GM23338 (cell line): ENCODE data around the gene CBFA2T2. TPM values are rescaled to one million over a fixed set of nuclear protein-coding genes. Genes with fewer than 3 reads are reported as not detected.

Experiments
- ATAC-seq: fragments of 200-7000 bp; cut with Tn5 transposase; 3 replicates; pipeline ENCODE4 v1.9.1; 2020
- DNase-seq: peaks from one replicate; pipeline ENCODE4 v3.0.0-alpha.2; 2015; ENCODE audit warnings: low spot score
- H2AFZ ChIP-seq: fragments of 200-600 bp; sonication (generic); 2 replicates; pipeline ENCODE4 v1.8.0; 2016; ENCODE audit warnings: antibody characterized with exemption, mild to moderate bottlenecking, moderate library complexity
- H3F3A ChIP-seq: fragments of 200-600 bp; sonication (generic); replicated peaks from 2 replicates; pipeline ENCODE4 v1.8.0; 2017; ENCODE audit warnings: antibody characterized with exemption, mixed run types, low read depth
- H3K27ac ChIP-seq: fragments of 200-600 bp; sonication (generic); 2 replicates; pipeline ENCODE4 v1.6.1; 2016; ENCODE audit warnings: low read depth
- H3K27me3 ChIP-seq: fragments of 200-600 bp; sonication (generic); 2 replicates; pipeline ENCODE4 v1.8.0; 2016; ENCODE audit warnings: mild to moderate bottlenecking, mixed run types, moderate library complexity; ENCODE audit not compliant: insufficient read depth
- H3K36me3 ChIP-seq: fragments of 200-600 bp; sonication (generic); 2 replicates; pipeline ENCODE4 v1.8.0; 2016; ENCODE audit warnings: mild to moderate bottlenecking; ENCODE audit not compliant: insufficient read depth
- H3K4me1 ChIP-seq: fragments of 200-600 bp; sonication (generic); 2 replicates; pipeline ENCODE4 v1.8.0; 2016; ENCODE audit warnings: mild to moderate bottlenecking, moderate library complexity; ENCODE audit not compliant: insufficient read depth
- H3K4me2 ChIP-seq: fragments of 200-600 bp; sonication (generic); 2 replicates; pipeline ENCODE4 v1.7.1; 2017; ENCODE audit warnings: mixed run types
- H3K4me3 ChIP-seq: fragments of 200-600 bp; sonication (generic); 2 replicates; pipeline ENCODE4 v1.6.1; 2016; ENCODE audit warnings: mixed run types
- H3K79me2 ChIP-seq: fragments of 200-600 bp; sonication (generic); replicated peaks from 2 replicates; pipeline ENCODE4 v1.8.0; 2017; ENCODE audit warnings: mild to moderate bottlenecking; ENCODE audit not compliant: insufficient read depth
- H3K9me2 ChIP-seq: fragments of 200-600 bp; sonication (generic); 2 replicates; pipeline ENCODE4 v1.8.0; 2017; ENCODE audit not compliant: insufficient read depth
- H4K20me1 ChIP-seq: fragments of 200-600 bp; sonication (generic); replicated peaks from 2 replicates; pipeline ENCODE4 v1.8.0; 2017; ENCODE audit warnings: mild to moderate bottlenecking; ENCODE audit not compliant: insufficient read depth
- H3K27ac Mint-ChIP-seq: 2 replicates; pipeline ENCODE4 v1.8.0; 2020; ENCODE audit warnings: inconsistent platforms, mild to moderate bottlenecking, moderate library complexity, mixed read lengths
- H3K27me3 Mint-ChIP-seq: 3 replicates; pipeline ENCODE4 v1.8.0; 2022; ENCODE audit warnings: low read depth, mild to moderate bottlenecking, moderate library complexity, mixed read lengths, inconsistent platforms; ENCODE audit not compliant: insufficient read depth, poor library complexity
- H3K36me3 Mint-ChIP-seq: 3 replicates; pipeline ENCODE4 v1.8.0; 2021; ENCODE audit warnings: low read depth, mild to moderate bottlenecking, inconsistent platforms, moderate library complexity, mixed read lengths
- H3K4me1 Mint-ChIP-seq: 3 replicates; pipeline ENCODE4 v1.8.0; 2020; ENCODE audit warnings: mild to moderate bottlenecking, inconsistent platforms, mixed read lengths
- H3K4me3 Mint-ChIP-seq: 3 replicates; pipeline ENCODE4 v1.8.0; 2021; ENCODE audit warnings: moderate library complexity, mild to moderate bottlenecking, inconsistent platforms, mixed read lengths
- H3K9me3 Mint-ChIP-seq: 3 replicates; pipeline ENCODE4 v1.8.0; 2020; ENCODE audit warnings: moderate library complexity, mild to moderate bottlenecking, inconsistent platforms, mixed read lengths
- CREB1 ChIP-seq: fragments of 250-450 bp; sonication (Bioruptor Pico); IDR thresholded peaks from 2 replicates; pipeline ENCODE4 v1.5.0; 2020; ENCODE audit warnings: low read depth, mild to moderate bottlenecking, moderate library complexity
- EZH2 ChIP-seq: fragments of 200-600 bp; sonication (generic); IDR thresholded peaks from one replicate; pipeline ENCODE4 v1.8.0; 2017; ENCODE audit warnings: antibody characterized with exemption, mild to moderate bottlenecking, low read depth; ENCODE audit not compliant: unreplicated experiment
- EZH2phosphoT487 ChIP-seq: fragments of 200-600 bp; sonication (generic); IDR thresholded peaks from one replicate; pipeline ENCODE4 v1.8.1; 2018; ENCODE audit warnings: antibody characterized with exemption; ENCODE audit not compliant: unreplicated experiment
- JUNB ChIP-seq: IDR thresholded peaks from one replicate; pipeline ENCODE4 v1.6.1; 2016; ENCODE audit warnings: antibody characterized with exemption; ENCODE audit not compliant: unreplicated experiment
- NANOG ChIP-seq: IDR thresholded peaks from 2 replicates; pipeline ENCODE4 v1.6.1; 2016; ENCODE audit warnings: antibody characterized with exemption, borderline replicate concordance
- POLR2AphosphoS5 ChIP-seq: IDR thresholded peaks from 2 replicates; pipeline ENCODE4 v1.6.1; 2016; ENCODE audit warnings: antibody characterized with exemption, low read depth
- REST ChIP-seq: IDR thresholded peaks from one replicate; pipeline ENCODE4 v1.6.1; 2018; ENCODE audit warnings: antibody characterized with exemption; ENCODE audit not compliant: unreplicated experiment
- STAT1 ChIP-seq: IDR thresholded peaks from one replicate; pipeline ENCODE4 v1.6.1; 2016; ENCODE audit warnings: antibody characterized with exemption; ENCODE audit not compliant: unreplicated experiment
- ZNF114 ChIP-seq: fragments of 250-450 bp; sonication (Bioruptor Pico); IDR thresholded peaks from 2 replicates; pipeline ENCODE4 v1.5.0; 2020; ENCODE audit warnings: mild to moderate bottlenecking, moderate library complexity
- ZNF331 ChIP-seq: fragments of 250-450 bp; sonication (Bioruptor Pico); IDR thresholded peaks from 2 replicates; pipeline ENCODE4 v1.5.0; 2020; ENCODE audit warnings: low read depth, mild to moderate bottlenecking, moderate library complexity
- polyA plus RNA-seq: library from polyadenylated mRNA; unstranded; fragments of >200 nt; fragmentation: Nextera tagmentation; extraction: Ambion mirVana; gene quantifications from 2 replicates; pipeline ENCODE4 v1.2.1, GENCODE V29; 2016
- total RNA-seq: library from RNA; depleted of rRNA; stranded (reverse); fragments of >200 nt; shearing (Covaris generic); gene quantifications from 2 replicates; pipeline ENCODE4 v1.2.3, GENCODE V29; 2014
- TF ChIP-seq, protein P1 (sequence below), 2 experiments: fragments of 200-600 bp in 1 of 2; sonication (generic) in 1 of 2; conservative IDR thresholded peaks; 2 replicates each; pipeline versions ENCODE4 v1.5.1 to v1.6.1; 2016 to 2017; ENCODE audit warnings: antibody characterized with exemption in 2 of 2, low read depth in 2 of 2, mild to moderate bottlenecking in 2 of 2, moderate library complexity in 1 of 2
- TF ChIP-seq, protein P2 (sequence below): fragments of 250-450 bp; sonication (Bioruptor Pico); IDR thresholded peaks from 2 replicates; pipeline ENCODE4 v1.5.0; 2020; ENCODE audit warnings: mild to moderate bottlenecking, moderate library complexity
- TF ChIP-seq, protein P3 (sequence below): IDR thresholded peaks from 2 replicates; pipeline ENCODE4 v1.6.1; 2016; ENCODE audit warnings: antibody characterized with exemption

The CBFA2T2 gene
- total and polyA plus RNA-seq, 2 experiments from 2014 or later, result 12.7 to 15.8 TPM

GRCh38 chr20:33558348-33559144 is 68.7 kb downstream of the CBFA2T2 start:
- peaks cover 6% of the 10 kb centered on the region; the same call in 1 of the 2 replicates for H4K20me1 ChIP-seq
- ATAC-seq (no peak), DNase-seq (no peak)
- H3K27ac Mint-ChIP-seq, result 0 out of 2 replicates have a peak overlapping the region, but pooled peaks have one; percentile 65
- H2AFZ ChIP-seq, result no peak overlapping the region
- H3K79me2 ChIP-seq, result no peaks in the 10 kb centered on the region; the same call in 1 of the 2 replicates
- H3K27me3 ChIP-seq, result no peaks in the 10 kb centered on the region
- H3K4me3 ChIP-seq, result no peak overlapping the region
- peaks cover 8% of the 10 kb centered on the region; the same call in 2 of the 3 replicates for H3K36me3 Mint-ChIP-seq
- H3K36me3 ChIP-seq, result no peaks in the 10 kb centered on the region
- H3K27me3 Mint-ChIP-seq, result no peaks in the 10 kb centered on the region
- TF ChIP-seq, protein P1, sequence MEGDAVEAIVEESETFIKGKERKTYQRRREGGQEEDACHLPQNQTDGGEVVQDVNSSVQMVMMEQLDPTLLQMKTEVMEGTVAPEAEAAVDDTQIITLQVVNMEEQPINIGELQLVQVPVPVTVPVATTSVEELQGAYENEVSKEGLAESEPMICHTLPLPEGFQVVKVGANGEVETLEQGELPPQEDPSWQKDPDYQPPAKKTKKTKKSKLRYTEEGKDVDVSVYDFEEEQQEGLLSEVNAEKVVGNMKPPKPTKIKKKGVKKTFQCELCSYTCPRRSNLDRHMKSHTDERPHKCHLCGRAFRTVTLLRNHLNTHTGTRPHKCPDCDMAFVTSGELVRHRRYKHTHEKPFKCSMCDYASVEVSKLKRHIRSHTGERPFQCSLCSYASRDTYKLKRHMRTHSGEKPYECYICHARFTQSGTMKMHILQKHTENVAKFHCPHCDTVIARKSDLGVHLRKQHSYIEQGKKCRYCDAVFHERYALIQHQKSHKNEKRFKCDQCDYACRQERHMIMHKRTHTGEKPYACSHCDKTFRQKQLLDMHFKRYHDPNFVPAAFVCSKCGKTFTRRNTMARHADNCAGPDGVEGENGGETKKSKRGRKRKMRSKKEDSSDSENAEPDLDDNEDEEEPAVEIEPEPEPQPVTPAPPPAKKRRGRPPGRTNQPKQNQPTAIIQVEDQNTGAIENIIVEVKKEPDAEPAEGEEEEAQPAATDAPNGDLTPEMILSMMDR (conservative IDR thresholded peaks at IDR 0.05; ENCODE audit: low read depth in 2 of 2), result no peak
- no peak for TF ChIP-seq ZNF114 (CRISPR knock-in tag)
- TF ChIP-seq, protein P2, sequence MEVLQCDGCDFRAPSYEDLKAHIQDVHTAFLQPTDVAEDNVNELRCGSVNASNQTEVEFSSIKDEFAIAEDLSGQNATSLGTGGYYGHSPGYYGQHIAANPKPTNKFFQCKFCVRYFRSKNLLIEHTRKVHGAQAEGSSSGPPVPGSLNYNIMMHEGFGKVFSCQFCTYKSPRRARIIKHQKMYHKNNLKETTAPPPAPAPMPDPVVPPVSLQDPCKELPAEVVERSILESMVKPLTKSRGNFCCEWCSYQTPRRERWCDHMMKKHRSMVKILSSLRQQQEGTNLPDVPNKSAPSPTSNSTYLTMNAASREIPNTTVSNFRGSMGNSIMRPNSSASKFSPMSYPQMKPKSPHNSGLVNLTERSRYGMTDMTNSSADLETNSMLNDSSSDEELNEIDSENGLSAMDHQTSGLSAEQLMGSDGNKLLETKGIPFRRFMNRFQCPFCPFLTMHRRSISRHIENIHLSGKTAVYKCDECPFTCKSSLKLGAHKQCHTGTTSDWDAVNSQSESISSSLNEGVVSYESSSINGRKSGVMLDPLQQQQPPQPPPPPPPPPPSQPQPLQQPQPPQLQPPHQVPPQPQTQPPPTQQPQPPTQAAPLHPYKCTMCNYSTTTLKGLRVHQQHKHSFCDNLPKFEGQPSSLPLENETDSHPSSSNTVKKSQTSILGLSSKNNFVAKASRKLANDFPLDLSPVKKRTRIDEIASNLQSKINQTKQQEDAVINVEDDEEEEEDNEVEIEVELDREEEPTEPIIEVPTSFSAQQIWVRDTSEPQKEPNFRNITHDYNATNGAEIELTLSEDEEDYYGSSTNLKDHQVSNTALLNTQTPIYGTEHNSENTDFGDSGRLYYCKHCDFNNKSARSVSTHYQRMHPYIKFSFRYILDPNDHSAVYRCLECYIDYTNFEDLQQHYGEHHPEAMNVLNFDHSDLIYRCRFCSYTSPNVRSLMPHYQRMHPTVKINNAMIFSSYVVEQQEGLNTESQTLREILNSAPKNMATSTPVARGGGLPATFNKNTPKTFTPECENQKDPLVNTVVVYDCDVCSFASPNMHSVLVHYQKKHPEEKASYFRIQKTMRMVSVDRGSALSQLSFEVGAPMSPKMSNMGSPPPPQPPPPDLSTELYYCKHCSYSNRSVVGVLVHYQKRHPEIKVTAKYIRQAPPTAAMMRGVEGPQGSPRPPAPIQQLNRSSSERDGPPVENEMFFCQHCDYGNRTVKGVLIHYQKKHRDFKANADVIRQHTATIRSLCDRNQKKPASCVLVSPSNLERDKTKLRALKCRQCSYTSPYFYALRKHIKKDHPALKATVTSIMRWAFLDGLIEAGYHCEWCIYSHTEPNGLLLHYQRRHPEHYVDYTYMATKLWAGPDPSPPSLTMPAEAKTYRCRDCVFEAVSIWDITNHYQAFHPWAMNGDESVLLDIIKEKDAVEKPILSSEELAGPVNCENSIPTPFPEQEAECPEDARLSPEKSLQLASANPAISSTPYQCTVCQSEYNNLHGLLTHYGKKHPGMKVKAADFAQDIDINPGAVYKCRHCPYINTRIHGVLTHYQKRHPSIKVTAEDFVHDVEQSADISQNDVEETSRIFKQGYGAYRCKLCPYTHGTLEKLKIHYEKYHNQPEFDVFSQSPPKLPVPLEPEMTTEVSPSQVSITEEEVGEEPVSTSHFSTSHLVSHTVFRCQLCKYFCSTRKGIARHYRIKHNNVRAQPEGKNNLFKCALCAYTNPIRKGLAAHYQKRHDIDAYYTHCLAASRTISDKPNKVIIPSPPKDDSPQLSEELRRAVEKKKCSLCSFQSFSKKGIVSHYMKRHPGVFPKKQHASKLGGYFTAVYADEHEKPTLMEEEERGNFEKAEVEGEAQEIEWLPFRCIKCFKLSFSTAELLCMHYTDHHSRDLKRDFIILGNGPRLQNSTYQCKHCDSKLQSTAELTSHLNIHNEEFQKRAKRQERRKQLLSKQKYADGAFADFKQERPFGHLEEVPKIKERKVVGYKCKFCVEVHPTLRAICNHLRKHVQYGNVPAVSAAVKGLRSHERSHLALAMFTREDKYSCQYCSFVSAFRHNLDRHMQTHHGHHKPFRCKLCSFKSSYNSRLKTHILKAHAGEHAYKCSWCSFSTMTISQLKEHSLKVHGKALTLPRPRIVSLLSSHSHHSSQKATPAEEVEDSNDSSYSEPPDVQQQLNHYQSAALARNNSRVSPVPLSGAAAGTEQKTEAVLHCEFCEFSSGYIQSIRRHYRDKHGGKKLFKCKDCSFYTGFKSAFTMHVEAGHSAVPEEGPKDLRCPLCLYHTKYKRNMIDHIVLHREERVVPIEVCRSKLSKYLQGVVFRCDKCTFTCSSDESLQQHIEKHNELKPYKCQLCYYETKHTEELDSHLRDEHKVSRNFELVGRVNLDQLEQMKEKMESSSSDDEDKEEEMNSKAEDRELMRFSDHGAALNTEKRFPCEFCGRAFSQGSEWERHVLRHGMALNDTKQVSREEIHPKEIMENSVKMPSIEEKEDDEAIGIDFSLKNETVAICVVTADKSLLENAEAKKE (CRISPR knock-in tag), result no peak
- no peak for TF ChIP-seq EZH2
- no peak for TF ChIP-seq POLR2AphosphoS5
- no peak for TF ChIP-seq NANOG
- TF ChIP-seq REST, result no peak
- TF ChIP-seq JUNB, result no peak
- TF ChIP-seq STAT1, result no peak
- TF ChIP-seq, protein P3, sequence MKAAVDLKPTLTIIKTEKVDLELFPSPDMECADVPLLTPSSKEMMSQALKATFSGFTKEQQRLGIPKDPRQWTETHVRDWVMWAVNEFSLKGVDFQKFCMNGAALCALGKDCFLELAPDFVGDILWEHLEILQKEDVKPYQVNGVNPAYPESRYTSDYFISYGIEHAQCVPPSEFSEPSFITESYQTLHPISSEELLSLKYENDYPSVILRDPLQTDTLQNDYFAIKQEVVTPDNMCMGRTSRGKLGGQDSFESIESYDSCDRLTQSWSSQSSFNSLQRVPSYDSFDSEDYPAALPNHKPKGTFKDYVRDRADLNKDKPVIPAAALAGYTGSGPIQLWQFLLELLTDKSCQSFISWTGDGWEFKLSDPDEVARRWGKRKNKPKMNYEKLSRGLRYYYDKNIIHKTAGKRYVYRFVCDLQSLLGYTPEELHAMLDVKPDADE, result no peak
- TF ChIP-seq EZH2phosphoT487, result no peak
- TF ChIP-seq ZNF331 (CRISPR knock-in tag), result no peak
- TF ChIP-seq CREB1 (CRISPR knock-in tag), result no peak
- H3F3A ChIP-seq, result no peaks in the 10 kb centered on the region
- no peak overlapping the region for H3K4me2 ChIP-seq
- H3K27ac ChIP-seq, result no peak overlapping the region
- peaks cover 13% of the 10 kb centered on the region for H3K4me1 Mint-ChIP-seq
- H3K9me3 Mint-ChIP-seq, result no peaks in the 10 kb centered on the region; the same call in 2 of the 3 replicates
- H3K4me1 ChIP-seq, result no peaks in the 10 kb centered on the region; the same call in 1 of the 2 replicates
- H3K4me3 Mint-ChIP-seq, result no peak overlapping the region
- no peaks in the 10 kb centered on the region for H3K9me2 ChIP-seq
